Chondrocyte (in vitro differentiated cells): ENCODE results near the gene MCU. TPM values are rescaled to one million over a fixed set of nuclear protein-coding genes. Genes with fewer than 3 reads are reported as not detected.

Experiments used
- DNase-seq: peaks from one replicate; pipeline ENCODE4 v3.0.0; 2021; ENCODE audit warnings: mixed read lengths, low spot score
- H3K27ac Mint-ChIP-seq: one replicate; pipeline ENCODE4 v1.8.0; 2021; ENCODE audit warnings: mild to moderate bottlenecking, moderate library complexity, mixed read lengths; ENCODE audit not compliant: unreplicated experiment
- H3K27me3 Mint-ChIP-seq: 2 replicates; pipeline ENCODE4 v1.8.0; 2021; ENCODE audit warnings: low read depth, mixed read lengths
- H3K36me3 Mint-ChIP-seq: 2 replicates; pipeline ENCODE4 v1.8.0; 2021; ENCODE audit warnings: low read depth, mixed read lengths
- H3K4me1 Mint-ChIP-seq: 2 replicates; pipeline ENCODE4 v1.8.0; 2021; ENCODE audit warnings: low read depth, mild to moderate bottlenecking, mixed read lengths
- H3K4me3 Mint-ChIP-seq: one replicate; pipeline ENCODE4 v1.8.0; 2021; ENCODE audit warnings: mild to moderate bottlenecking, moderate library complexity, mixed read lengths; ENCODE audit not compliant: unreplicated experiment
- H3K9me3 Mint-ChIP-seq: 2 replicates; pipeline ENCODE4 v1.8.0; 2021; ENCODE audit warnings: low read depth, mixed read lengths
- CTCF ChIP-seq: fragments of 200-600 bp; sonication (generic); IDR thresholded peaks from 2 replicates; pipeline ENCODE4 v1.5.0; 2021; ENCODE audit warnings: antibody characterized with exemption, mild to moderate bottlenecking, moderate library complexity
- total RNA-seq: library from RNA; stranded (reverse); gene quantifications from 3 replicates; pipeline ENCODE4 v1.2.1, GENCODE V29; 2021

The MCU gene
- total RNA-seq, 1 donor from 2014 or later, result 51.8 TPM

- peaks cover 25% of the 10 kb centered on the region for H3K4me1 Mint-ChIP-seq
- peak overlapping the region; percentile 69 for H3K27ac Mint-ChIP-seq
- DNase-seq, result no peak
Observed at GRCh38 chr10:72702868-72703581, 11.1 kb downstream of the MCU start.

GRCh38 chr10:72704117-72704516 is 12.2 kb downstream of the MCU start:
- no peak for DNase-seq
- H3K9me3 Mint-ChIP-seq, result no peaks in the 10 kb centered on the region
- no peaks in the 10 kb centered on the region for H3K27me3 Mint-ChIP-seq
- TF ChIP-seq CTCF, result no peak
- peak overlapping the region; percentile 58 for H3K27ac Mint-ChIP-seq
- peaks cover 36% of the 10 kb centered on the region for H3K4me1 Mint-ChIP-seq
- H3K36me3 Mint-ChIP-seq, result no peaks in the 10 kb centered on the region
- H3K4me3 Mint-ChIP-seq, result no peak overlapping the region

More at GRCh38 chr10:72702868-72703581, 11.1 kb downstream of the MCU start:
- no peak overlapping the region for H3K4me3 Mint-ChIP-seq
- peak; percentile 58 for TF ChIP-seq CTCF
- no peaks in the 10 kb centered on the region for H3K36me3 Mint-ChIP-seq
- H3K9me3 Mint-ChIP-seq, result no peaks in the 10 kb centered on the region
- H3K27me3 Mint-ChIP-seq, result no peaks in the 10 kb centered on the region

- Mint-ChIP-seq H3K9me3 (no peaks in the 10 kb centered on the region), H3K4me1 (peaks cover 47% of the 10 kb centered on the region), H3K36me3 (no peaks in the 10 kb centered on the region), H3K4me3 (peak overlapping the region; percentile 51), H3K27ac (peak overlapping the region; percentile 95), H3K27me3 (no peaks in the 10 kb centered on the region)
- no peak for TF ChIP-seq CTCF
- DNase-seq, result no peak
Observed at GRCh38 chr10:72709041-72709440, 17.1 kb downstream of the MCU start.

- H3K4me1 Mint-ChIP-seq, result peaks cover 46% of the 10 kb centered on the region
- H3K27ac Mint-ChIP-seq, result peak overlapping the region; percentile 88
- peaks cover 3% of the 10 kb centered on the region for H3K36me3 Mint-ChIP-seq
- DNase-seq, result no peak
- no peaks in the 10 kb centered on the region for H3K27me3 Mint-ChIP-seq
- TF ChIP-seq CTCF, result no peak
- H3K4me3 Mint-ChIP-seq, result peak overlapping the region; percentile 65
- H3K9me3 Mint-ChIP-seq, result no peaks in the 10 kb centered on the region
Observed at GRCh38 chr10:72712136-72712535, 20.2 kb downstream of the MCU start.

- Mint-ChIP-seq H3K4me1 (peaks cover 24% of the 10 kb centered on the region), H3K27ac (peak overlapping the region; percentile 12), H3K27me3 (no peaks in the 10 kb centered on the region), H3K4me3 (no peak overlapping the region), H3K36me3 (peaks cover 10% of the 10 kb centered on the region), H3K9me3 (no peaks in the 10 kb centered on the region)
- no peak for DNase-seq
- TF ChIP-seq CTCF, result no peak
Observed at GRCh38 chr10:72719941-72720592, 28.1 kb downstream of the MCU start.
